HG03342 (cell line): ENCODE data around the gene PLCXD1.
"Not testable (repeated sequence)": the region's sequence is repeated elsewhere in the genome, so short reads cannot be mapped to it uniquely, and the experiment has no call there.

Experiments
- ATAC-seq: cut with Tn5 transposase; IDR thresholded peaks from one replicate; pipeline ENCODE4 v1.9.1; 2021; ENCODE audit warnings: mild to moderate bottlenecking, moderate library complexity; ENCODE audit not compliant: unreplicated experiment

PLCXD1 gene

GRCh38 chrX:348461-349117 is 67.4 kb downstream of the PLCXD1 start:
- no peak for ATAC-seq

GRCh38 chrX:349196-349595 is 68.0 kb downstream of the PLCXD1 start:
- no peak for ATAC-seq

GRCh38 chrX:349702-350101 is 68.5 kb downstream of the PLCXD1 start:
- no peak for ATAC-seq

- no peak for ATAC-seq
These were observed 69.0 kb downstream of the PLCXD1 start for GRCh38 chrX:350148-350533.

GRCh38 chrX:350534-351323 is 69.5 kb downstream of the PLCXD1 start:
- no peak for ATAC-seq

- not testable (repeated sequence) for ATAC-seq
These were observed 70.1 kb downstream of the PLCXD1 start for GRCh38 chrX:351324-351641.

GRCh38 chrX:351736-352135 is 70.6 kb downstream of the PLCXD1 start:
- no peak for ATAC-seq

- ATAC-seq: no peak
These were observed 71.0 kb downstream of the PLCXD1 start for GRCh38 chrX:352181-352580.

GRCh38 chrX:352582-353314 is 71.6 kb downstream of the PLCXD1 start:
- no peak for ATAC-seq
